ENCODE results near the gene PLEKHA4.

- no peak for TF ChIP-seq CTCF (conservative IDR thresholded peaks at IDR 0.05; ENCODE audit: low read depth, low read length)
- no peak for TF ChIP-seq EZH2phosphoT487 (IDR thresholded peaks at IDR 0.05; ENCODE audit: borderline replicate concordance, low read length)
These were observed 3.9 kb upstream of the PLEKHA4 start, which contains the start of gene PPP1R15A for GRCh38 chr19:48872182-48872883.

Measured in PC-3 (cell line).